Superior temporal gyrus (tissue), 1 donor: ENCODE results near the gene ANKRD33B.
"Not testable (repeated sequence)": the region's sequence is repeated elsewhere in the genome, so short reads cannot be mapped to it uniquely, and the experiment has no call there.

Source experiments
- DNase-seq: peaks from one replicate; pipeline ENCODE4 v3.0.0-alpha.2; 2016; ENCODE audit errors: extremely low spot score

ANKRD33B gene

DNA sequence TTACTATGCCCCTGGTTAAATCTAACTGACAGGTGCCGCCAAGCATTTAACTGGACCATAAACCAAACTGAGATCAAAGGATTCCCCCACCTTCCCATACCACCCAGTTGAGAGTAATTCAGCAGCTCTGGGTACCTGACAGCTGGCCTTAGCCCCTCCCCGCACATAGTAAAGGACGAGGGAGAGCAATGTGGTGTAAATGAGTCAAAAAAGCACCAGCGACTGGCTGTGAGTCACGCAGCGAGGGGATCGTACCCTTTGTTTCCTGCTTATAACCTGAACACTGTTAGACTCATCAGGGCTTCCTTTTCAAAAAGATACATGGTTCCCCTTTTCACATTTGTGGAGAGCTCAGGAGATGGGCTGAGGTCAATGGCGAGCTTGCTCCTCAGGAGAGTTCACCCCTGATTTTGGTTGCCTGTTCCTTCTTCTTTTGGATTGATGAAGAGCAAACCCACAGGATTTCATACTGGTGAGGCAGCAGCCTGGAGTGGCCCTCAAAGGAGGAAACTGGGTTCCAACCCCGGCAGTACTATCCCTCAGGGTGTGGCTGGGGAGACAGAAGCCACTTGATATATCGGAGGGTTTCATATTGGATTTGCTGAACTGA is 71.5 kb downstream of the ANKRD33B start:
- no peak for DNase-seq

DNA sequence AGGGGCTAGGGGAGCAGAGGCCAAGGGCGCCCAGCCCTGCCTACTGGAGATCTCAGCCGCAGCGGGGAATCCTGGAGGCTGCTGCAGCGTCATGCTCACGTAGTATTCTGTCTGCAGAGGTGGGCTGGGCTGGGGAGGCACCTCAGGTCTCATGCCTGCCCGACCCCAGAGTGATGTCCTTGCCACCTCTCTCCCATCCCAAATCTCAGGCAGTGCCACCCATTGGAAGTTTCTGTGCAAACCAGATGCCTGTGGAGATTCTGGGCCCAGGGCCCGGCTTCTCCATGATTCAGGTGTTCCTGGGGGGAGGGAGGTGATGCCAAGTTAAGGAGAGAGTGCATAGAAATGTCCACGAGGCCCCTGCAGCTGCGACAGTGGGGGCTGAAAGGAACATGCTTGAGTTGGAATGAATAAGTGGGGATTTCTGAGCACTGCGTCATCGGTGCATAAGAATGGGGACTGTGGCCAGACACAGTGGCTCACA is 72.0 kb downstream of the ANKRD33B start:
- DNase-seq = no peak

DNA sequence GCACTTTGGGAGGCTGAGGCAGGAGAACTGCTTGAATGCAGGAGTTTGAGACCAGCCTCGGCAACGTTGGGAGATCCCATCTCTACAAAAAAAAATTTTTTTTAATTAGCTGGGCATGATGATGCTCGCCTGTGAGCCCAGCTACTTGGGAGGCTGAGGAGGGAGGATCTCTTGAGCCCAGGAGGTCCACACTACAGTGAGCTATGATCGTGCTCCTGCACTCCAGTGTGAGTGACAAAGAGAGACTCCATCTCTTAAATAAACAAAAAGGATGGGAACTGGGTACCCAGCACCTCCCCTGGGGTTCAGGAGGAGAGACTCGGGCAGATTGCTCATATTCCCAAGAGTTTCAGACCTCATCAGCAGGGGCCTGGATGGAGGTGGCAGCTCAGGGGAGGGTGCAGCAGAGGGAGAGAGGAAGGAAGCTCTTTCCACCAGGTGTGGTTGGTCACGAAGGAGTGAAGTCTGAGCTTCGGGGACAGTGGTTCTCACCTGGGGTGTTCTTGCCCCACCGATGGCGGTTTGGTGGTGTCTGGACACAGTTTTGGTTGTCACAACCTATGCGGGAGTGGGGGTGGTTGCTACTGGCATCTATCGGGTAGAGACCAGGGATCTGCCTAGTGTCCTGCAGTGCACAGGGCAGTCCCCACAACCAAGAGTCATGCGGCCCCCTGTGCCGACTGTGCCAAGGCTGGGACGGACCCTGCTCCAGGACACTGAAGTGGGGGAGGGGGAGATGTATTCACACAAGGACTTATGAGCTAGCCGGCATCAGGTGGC is 72.7 kb downstream of the ANKRD33B start:
- no peak for DNase-seq

DNA sequence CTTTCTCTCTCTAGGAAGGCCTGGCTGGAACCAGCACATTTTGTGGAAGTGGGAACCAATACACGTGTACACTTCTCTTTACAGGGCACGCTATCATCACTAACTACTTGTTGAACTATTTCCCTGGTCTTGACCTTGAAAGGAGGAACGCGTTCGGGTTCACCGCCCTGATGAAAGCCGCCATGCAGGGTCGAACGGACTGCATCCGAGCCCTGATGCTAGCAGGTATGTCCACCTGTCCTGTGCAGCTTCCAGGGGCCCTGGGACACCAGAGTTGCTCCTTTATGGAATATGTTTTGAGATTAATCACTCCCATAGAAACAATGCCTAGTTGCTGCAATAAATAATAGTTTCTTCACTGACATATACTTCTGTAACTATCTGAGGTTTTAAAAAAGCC is 74.1 kb downstream of the ANKRD33B start:
- no peak for DNase-seq

DNA sequence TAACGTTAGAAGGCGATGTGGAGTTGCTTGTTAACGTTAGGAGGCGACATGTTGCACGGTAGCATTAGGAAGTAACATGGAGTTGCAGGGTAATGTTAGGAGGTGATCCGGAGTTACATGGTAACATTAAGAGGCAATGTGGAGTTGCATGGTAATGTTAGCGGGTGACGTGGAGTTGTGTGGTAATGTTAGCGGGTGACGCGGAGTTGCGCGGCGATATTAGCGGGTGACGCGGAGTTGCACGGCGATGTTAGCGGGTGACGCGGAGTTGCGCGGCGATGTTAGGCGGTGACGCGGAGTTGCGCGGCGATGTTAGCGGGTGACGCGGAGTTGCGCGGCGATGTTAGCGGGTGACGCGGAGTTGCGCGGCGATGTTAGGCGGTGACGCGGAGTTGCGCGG is 74.9 kb downstream of the ANKRD33B start:
- not testable (repeated sequence) for DNase-seq

DNA sequence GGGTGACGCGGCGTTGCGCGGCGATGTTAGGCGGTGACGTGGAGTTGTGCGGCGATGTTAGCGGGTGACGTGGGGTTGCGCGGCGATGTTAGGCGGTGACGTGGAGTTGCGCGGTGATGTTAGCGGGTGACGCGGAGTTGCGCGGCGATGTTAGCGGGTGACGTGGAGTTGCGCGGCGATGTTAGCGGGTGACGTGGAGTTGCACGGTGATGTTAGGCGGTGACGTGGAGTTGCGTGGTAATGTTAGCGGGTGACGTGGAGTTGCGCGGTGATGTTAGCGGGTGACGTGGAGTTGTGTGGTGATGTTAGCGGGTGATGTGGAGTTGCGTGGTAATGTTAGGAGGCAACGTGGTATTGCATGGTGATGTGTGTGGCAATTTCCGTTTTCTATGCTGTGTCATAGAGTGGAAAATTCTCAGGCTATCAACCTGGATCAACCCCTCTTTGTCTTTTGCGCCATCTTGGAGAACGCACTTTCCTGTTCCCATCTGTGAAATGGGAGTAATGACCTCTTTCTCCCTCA is 76.0 kb downstream of the ANKRD33B start:
- DNase-seq = no peak

DNA sequence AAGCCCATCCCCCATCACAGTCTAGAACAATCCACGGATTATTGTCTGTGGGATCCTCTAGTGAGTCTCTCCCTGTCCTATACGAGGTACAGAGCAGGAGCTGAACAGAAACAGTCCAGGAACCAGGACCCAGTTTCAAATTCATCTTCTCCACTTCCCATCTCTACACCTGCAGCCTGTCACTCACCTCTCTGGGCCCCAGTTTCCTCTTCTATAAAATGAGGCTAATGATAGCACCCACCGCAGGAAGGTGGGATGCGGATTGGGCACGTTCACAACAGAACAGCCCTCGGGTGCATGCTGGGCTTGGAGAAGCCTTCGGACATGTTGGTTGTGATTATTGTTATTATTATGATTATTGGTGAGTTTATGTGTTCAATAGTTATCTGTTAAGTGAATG is 78.5 kb downstream of the ANKRD33B start:
- no peak for DNase-seq

DNA sequence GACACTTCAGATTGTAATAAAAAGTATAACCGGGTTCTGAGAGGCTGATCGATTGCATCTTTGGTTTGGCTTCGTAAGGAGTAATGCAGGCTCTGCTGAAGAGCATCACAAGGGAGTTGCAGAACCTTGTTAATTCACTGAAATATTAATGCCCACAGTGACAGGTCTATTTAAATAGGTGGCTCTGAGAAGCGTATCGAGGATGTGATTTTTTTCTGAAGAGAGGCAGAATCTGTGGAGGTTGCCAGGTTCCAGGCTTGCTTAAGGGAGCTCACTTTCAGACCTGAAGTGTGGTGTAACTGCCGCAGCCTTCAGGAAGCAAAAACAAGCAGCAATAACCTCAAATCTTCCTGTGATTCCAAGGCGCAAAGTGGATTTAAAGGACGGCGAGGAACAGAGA is 80.3 kb downstream of the ANKRD33B start:
- DNase-seq = no peak

DNA sequence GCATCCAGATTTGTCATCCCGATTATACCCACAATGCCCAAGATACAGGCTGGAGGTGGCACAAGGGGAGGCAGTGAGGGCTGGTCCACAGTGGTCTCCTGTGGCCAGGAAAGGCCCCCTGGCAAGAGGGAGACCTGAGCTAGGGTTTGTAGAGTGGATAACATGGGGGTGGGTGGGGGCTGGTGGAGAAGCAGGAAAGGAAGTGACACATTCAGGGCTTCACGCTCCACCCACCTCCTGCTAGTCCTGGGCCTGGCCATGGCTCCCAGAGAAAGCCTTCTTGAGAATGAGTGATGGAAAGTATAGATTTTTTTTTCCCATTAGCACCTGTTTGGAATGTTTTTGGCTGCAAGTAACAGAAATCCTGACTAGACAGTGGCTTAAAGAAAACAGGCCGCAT is 81.3 kb downstream of the ANKRD33B start:
- DNase-seq = no peak

DNA sequence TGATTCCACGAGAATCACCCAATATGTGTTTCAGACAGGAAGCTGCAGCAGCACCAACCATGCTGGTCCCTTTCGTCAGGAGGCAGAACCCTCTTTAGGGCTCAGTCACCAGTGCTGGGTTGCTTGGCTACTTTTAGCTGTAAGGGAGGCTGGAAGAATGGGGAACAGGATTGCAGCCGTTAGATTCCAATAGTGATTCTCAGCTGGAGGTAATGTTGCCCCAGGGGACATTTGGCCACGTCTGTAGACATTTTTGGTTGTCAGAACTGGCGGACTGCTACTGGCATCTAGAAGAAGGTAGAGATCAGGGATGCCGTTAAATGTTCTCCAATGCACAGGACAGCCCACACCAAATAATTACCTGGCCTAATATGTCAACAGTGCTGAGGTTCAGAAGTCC is 81.8 kb downstream of the ANKRD33B start:
- DNase-seq = no peak

DNA sequence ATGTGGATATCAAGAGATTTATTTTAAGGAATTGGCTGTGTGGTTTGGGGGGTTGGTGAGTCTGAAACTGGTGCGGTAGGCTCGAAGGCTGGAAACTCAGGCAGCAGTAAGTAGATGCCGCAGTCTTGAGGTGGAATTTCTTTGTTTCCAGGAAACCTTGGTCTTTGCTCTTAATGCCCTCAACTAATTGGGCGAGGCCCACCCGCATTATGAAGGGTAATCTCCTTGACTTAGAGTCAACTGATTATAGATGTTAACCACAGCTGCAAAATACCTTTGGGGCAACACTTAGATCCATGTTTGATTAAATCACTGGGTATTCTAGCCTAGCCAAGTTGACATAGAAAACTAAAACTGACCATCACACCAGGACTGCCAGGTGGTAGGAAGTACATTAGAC is 83.8 kb downstream of the ANKRD33B start:
- no peak for DNase-seq

DNA sequence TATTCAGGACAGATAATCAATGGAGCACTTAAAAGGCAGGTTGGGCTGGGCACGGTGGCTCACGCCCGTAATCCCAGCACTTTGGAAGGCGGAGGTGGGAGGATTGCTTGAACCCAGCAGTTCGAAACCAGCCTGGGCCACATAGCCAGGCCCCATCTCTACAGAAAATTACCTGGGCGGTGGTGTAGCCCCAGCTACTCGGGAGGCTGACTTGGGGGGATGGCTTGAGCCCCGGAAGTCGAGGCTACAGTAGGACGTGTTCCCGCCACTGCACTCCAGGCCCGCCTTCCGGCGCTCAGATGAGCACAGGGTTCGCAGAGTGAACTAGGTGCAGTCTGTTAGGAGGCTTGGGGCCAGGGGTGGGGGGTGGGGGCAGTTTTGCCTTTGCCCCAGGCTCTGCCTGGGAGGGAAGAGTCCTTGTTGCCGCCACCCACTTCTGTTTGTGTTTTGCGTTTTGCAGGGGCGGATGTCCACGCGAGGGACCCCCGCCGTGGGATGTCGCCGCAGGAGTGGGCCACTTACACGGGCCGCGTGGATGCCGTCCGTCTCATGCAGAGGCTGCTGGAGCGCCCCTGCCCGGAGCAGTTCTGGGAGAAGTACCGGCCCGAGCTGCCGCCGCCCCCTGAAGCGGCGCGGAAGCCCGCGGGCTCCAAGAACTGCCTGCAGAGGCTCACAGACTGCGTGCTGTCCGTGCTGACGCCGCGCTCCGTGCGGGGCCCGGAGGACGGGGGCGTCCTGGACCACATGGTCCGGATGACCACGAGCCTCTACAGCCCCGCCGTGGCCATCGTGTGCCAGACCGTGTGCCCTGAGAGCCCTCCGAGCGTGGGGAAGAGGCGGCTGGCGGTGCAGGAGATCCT is 85.2 kb downstream of the ANKRD33B start:
- DNase-seq = no peak

DNA sequence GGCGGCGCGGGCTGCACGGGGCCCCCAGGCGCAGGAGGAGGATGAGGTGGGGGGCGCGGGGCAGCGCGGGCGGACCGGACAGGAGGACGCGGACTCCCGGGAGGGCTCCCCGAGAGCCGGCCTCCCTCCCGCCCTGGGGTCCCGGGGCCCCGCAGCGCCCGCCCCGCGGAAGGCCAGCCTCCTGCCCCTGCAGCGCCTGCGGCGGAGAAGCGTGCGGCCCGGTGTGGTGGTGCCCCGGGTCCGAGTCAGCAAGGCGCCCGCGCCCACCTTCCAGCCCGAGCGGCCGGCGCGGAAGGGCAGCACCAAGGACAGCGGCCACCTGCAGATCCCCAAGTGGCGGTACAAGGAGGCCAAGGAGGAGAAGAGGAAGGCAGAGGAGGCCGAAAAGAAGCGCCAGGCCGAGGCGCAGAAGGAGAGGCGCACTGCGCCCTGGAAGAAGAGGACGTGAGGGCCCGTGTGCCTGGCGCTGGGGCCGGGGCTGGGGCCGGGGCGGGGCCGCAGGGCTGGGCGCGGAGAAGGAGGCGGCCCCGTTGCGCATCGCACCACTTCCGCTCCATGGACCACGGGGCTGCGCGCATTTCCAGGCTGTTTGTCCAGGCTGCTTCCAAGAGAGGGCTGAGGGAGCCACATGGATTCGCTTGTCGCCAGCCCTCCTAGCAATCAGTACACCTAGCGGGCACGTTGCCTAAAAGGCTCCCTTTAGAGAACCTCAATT is 86.0 kb downstream of the ANKRD33B start:
- no peak for DNase-seq

DNA sequence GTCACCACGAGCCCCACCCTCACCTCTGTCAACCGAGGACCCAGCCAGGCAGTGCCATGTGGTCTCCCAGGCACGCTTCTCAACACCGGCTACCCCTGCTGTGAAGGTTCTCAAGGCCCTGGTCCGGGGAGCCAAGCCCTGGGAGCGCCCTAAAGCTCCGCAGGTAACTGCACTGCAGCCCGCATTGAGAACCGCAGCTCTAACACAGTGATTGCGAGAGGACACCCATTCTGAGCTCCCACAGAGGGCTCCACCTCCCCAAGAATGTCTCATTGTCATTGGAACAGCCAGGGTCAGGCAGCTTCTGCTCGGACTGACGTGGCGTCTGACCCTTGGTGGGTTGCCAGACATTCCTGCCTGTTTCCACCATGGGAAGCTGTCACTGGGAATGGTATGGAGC is 88.3 kb downstream of the ANKRD33B start:
- DNase-seq = no peak

DNA sequence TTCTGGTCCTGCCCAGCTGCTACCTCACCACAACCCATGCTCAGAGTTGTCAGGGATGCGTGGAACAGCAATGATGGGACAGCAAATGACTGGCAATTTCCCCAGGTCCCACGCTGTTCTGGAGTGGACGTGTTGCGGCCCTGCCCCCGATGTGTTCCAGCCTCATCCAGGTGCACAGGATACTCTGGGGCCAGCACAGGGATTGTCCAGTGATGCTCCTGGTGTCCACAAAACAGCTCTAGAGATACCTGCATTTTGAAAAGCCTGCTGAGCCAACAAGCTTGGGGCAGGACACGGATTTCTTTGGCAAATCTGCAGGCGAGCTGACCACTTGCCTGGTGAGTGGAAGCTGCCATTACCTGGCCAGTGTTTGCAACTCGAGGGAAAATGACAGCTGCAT is 88.7 kb downstream of the ANKRD33B start:
- DNase-seq = no peak

DNA sequence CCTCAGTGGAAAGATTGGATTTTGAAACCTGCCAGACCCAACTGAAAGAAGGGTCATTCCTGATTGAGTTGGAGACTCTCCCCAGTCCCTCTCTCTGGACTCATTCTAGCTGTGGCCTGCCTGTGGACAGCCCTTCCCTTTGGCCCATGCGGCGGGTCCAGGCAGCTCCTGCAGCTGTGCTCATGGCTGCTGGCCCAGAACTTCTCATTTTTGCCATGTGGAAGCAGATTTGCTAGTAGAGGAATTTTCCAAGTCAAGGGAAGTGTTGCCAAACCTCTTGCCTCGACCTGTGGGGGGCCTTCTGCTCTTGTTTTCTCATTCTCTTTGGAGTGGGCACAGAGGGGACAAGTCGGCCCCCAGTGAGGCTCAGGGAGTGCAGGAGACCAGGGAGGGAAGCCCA is 89.2 kb downstream of the ANKRD33B start:
- no peak for DNase-seq

DNA sequence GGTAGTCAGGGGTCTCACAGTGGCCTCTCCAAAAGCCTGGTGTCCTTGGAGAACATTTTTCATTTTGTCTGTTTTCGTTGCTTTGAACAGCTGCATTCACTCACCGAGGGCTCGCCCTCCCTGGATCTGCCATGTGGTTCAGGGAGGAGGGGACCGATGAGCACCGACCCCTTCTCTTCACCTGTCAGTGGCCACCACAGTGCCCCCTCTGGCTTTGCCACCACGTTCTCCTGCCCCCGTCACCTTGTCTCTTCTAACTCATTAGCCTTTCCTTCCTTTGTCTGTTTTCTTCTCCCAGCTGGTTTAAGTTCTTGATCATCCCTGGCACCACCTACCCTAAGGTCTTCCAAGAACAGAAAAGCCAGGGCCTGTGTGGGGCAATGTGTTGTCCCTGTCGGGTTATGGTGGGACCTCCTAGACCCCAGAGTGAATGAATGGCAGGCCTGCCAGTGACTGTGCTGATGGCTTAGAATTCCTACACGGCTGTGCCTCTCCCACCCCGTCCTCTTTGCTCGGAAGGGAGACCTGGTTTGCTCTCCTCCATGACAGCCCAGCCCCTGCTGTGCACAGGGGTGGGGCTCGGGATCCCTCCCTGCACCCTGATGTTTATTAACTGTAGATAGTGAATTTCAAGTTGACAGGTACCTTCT is 90.0 kb downstream of the ANKRD33B start:
- no peak for DNase-seq

DNA sequence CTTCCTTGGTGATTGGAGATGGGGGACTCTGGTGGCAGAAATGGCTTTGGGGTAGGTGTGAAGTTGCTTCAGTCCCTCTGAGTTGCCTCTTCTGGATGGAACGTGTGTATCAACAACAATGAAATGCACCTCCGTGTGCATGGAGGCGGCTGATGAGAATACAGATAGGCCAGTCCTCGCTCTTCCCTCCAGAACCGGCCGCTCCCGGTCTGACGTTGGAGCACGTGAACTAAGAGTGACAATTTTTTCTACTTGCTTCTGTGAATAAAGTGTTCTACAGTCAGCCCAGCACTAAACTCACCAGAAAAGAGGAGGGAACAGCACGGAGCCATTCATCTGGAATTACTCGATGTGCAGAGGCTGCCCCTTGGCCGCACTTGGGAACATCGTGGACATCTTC is 90.7 kb downstream of the ANKRD33B start:
- DNase-seq = no peak

DNA sequence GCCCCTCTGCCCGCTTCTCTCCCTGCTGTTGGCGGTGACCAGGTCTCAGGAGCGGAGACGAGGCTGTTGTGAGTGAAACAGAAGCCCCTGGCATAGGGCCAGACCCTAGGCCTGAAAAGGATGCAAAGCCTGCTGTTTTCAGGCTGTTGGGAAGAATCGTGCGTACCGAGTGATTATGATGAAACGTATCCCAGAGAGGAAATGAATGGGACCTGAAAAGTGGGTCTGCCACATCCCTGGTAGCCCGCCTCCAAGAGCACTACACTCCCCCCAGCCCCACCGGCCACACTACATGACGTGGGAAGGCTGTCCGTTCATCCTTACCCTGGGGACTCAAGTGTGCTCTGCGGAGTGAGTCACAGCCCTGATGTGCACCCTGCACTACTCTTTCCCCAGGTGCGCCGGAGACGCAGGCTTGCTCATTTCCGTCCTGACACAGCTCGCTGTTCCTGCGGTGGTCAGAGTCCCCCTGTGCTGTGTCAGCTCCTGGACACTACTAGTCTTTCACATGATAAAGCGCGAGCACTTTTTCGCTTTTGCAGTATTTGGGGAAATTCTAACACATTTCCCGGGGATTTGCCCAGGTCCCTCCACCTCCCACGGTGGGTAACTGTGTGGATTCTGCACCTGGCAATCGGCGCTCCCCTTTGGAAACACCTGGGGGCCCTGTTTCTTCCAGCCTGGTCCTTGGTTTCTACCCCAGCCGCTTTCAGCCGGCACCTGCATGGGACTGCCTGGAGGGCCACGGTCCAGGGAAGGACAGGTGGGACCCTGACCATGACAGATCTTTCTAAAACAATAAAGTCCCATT is 91.5 kb downstream of the ANKRD33B start:
- no peak for DNase-seq
